GM04504 (cell line): ENCODE data around the gene PSEN1.

Experiments
- DNase-seq: peaks from one replicate; pipeline ENCODE4 v3.0.0-alpha.2; 2012; ENCODE audit warnings: low read depth

PSEN1 gene

GRCh38 chr14:73220634-73221033 is 84.3 kb downstream of the PSEN1 start:
- DNase-seq: no peak

DNA sequence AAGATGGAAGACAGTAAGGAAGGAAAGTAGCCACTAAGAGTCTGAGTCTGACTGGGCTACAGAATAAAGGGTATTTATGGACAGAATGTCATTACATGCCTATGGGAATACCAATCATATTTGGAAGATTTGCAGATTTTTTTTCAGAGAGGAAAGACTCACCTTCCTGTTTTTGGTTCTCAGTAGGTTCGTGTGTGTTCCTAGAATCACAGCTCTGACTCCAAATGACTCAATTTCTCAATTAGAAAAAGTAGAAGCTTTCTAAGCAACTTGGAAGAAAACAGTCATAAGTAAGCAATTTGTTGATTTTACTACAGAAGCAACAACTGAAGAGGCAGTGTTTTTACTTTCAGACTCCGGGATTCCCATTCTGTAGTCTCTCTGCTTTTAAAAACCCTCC is 85.6 kb downstream of the PSEN1 start:
- DNase-seq: no peak

DNA sequence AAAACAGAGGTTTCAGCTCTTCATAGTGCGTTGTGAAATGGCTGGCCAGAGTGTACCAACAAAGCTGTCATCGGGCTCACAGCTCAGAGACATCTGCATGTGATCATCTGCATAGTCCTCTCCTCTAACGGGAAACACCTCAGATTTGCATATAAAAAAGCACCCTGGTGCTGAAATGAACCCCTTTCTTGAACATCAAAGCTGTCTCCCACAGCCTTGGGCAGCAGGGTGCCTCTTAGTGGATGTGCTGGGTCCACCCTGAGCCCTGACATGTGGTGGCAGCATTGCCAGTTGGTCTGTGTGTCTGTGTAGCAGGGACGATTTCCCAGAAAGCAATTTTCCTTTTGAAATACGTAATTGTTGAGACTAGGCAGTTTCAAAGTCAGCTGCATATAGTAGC is 86.7 kb downstream of the PSEN1 start:
- DNase-seq: peak; percentile 24

DNA sequence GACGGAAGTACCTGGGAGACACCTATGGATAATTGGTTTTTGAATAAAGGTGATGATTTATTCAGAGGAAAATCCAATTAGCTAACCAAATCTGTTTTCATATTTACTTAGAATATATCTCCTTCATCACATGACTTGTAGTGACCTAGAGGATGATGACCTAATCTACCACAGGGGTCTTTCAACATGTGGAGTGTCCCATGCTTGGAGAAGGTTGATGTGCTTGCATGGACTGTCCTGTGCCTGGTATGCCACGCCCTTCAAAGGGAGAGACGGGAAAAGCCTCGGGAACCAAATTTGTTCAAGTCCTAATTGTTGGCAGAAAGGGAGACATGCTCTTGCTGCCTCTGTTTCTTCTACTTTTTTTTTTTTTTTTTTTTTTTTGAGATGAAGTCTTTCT is 89.2 kb downstream of the PSEN1 start:
- DNase-seq: no peak

DNA sequence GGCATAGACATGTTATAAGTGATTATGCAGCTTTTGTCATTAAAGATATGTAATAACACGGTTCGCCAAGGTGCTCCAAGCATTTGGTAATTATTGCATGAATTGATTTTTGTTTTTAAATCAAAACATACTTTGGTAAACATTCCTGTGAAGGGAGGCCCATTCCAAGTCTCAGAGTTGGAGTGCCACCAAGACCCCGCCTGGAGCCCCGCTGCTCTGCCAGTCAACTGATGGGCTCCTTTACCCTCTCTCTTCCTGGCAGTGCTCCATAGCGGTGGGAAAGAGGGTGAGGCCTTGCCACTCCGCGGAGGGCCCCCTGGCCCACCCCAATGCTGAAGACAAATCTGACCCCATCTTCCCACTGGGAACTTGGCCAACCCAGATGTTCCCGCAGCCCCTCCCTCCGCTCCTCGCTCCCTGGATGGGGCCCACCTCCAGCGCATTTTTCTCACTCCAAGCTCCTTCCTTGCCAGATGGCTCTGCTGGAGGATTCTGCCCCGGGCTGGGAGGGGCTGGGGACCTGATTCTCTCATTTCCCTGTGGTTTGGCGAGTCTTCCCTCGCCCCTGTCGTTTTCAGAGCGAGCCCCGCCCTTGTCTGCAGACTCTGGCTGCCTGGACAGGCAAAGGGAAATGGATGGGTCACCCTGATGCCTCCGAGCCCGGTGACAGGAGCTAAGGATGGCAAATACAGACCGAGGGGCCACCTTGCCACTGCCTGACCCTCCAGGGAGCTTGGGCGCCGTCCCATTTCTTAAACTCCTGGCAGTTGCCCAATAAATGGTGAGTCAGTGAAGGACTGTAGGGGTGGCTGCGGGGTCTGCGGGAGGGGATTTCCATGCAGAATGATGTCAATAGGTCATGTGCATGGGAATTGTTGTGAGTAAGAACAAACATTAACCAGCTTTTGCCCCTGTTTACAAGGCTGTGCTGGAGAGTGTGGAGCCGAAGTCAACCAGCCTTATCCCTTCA is 91.8 kb downstream of the PSEN1 start:
- DNase-seq: peak; percentile 65

- DNase-seq: no peak
These were observed 93.7 kb downstream of the PSEN1 start for GRCh38 chr14:73230051-73230450.

- no peak for DNase-seq
These were observed 95.9 kb downstream of the PSEN1 start for GRCh38 chr14:73231981-73232851.

- DNase-seq: no peak
These were observed 96.7 kb downstream of the PSEN1 start for GRCh38 chr14:73232984-73233383.

- DNase-seq: no peak
These were observed 97.3 kb downstream of the PSEN1 start for GRCh38 chr14:73233564-73233963.

DNA sequence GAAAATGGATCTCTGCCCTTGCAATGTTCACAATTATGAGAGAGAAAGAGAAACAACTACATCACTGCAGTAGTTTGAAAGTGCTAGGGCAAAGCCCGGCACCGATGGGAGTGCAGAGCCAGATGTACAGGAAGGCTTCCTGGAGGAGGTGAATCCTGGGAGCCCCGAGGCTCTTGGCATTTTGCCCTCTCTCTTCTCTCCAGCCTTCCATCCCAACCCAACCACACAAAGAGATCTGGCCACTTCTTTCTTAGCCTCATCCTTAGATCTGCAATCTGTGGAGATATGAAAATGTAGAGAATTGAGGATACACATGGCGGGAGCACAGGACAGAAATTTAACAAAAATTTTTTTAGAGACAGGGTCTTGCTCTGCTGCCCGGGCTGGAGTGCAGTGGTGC is 97.7 kb downstream of the PSEN1 start:
- no peak for DNase-seq

DNA sequence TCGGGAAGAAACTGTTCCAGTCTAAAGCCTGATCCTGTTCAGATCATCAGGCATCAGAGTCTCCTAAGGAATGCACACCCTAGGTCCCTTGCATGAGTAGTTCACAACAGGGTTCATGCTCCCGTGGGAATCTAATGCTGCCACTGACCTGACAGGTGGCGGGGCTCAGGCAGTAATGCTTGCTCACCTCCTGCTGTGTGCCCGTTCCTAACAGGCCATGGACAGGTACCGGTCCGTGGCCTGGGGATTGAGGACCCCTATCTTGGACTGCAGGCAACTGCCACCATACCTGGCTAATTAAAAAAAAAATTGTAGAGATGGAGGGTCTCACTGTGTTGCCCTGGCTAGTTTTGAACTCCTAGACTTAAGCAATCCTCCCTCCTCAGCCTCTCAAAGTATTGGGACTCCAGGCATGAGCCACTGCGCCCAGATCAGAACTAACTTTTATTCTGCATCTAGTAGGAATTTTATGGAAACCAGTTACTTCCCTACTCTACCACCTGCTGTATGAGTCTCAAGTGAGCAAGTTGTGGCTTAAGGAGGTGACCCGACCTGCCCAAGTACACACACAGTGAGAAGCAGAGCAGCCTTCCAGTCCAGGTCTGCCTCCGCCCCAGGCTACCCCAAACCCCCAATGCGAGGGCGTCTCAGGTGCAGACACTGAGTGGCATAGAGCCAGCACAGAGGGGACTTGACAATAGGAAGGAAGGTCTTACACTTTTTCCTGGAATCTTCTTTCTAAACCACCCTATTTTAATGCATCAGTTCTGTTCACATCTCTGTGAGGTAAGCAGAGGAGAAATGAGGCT is 98.5 kb downstream of the PSEN1 start:
- no peak for DNase-seq

DNA sequence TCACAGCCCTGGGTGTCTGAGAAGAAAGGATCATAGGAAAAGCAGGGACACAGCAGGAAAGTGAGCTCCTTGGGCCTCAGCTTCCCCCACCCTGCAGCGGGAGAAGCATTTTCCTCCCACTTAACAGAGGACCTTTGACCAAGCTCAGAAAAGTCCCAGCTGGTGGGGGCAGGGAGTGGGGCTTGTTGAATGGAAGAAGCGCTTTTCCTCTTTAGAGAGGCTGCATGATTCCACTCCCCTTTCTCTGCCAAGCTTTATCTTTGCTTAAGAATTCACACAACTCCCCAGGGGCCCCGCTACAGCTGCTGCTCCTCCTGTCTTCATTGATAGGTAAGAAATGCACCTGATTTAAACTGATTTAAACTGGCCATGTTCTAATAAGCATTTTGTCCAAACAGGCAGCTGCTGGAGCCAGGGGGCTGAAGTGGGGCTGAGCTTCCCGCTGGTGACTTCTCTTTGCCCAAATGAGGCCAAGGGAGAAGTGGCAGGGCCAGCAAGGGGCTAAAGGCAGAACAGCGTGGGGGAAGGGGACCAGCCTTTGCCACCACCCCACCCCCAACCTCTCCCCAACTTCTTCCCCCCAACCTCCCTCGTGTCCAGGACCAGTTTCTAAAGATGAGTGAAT is 99.3 kb downstream of the PSEN1 start:
- DNase-seq: no peak

DNA sequence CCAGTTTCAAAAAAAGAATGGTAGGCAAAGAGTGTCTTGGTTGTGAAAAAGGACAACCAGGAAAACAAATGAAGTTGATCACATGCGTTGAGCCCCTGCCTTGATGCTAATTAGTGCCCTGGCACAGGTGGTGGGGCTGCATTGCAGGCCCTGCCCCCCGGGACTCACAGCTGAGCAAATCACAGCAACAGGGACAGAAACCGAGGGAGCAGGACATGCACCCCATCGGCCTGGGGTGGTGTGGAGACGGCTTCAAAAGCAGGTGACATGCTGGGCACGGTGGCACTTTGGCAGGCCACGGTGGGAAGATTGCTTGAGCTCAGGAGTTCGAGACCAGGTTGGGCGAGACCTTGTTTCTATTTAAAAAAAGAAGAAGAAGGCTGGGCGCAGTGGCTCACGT is 99.8 kb downstream of the PSEN1 start:
- DNase-seq: no peak

GRCh38 chr14:73236752-73237218 is 100.5 kb downstream of the PSEN1 start:
- DNase-seq: no peak

DNA sequence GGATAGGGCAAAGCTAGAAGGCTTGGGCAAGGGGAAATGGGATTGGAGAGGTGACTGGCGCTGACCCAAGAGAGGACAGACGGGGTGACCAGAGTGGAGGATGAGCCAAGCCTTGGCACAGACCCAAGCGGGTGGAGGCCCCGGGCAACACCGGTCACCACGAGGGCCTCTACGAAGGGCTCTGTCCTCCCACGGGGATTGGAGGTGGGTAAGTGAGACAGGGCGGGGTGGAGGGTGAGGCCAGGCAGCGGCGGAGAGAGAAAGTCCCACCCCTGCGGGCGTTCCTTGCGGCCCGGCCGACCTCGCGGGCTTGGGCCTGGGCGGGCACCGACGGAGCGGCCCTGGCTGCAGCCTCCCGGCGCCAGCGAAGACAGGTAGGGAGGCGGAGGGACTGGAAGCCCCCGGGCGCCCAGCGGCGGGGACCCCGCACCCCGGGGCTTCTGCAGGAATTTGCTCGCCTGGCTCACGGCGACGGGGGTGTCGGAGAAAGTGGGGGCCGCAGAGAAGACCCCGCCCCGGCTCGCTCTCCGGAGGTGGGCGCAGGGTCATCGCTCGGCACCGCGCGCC is 101.0 kb downstream of the PSEN1 start, which contains the start of gene PAPLN:
PAPLN (plus strand) TSS at position 288 of the 567 bp plus-strand sequence. CDS start 2,273 bp downstream, outside the sequence.
- no peak for DNase-seq

- DNase-seq: no peak
These were observed 101.6 kb downstream of the PSEN1 start for GRCh38 chr14:73237786-73238423.

DNA sequence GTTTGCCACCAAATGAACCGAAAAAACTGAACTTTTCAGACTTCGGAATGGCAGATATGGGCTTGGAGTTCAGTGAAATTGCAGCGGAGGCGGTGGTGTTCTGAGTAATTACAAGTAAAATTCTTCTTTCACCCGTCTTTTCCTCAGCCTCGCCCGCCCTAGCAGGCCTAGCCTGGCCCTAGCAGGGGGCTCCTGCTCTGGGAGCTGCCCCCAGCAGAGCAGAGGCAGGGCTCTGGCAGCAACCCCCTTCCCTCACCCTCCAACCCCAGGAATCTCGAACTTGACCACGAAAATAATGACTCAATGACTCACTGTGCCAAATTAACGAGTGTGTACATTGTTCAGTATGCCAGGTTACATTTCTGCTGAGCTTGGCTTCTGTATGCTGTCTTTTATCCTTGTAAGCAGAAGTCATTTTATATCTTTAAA is 102.1 kb downstream of the PSEN1 start:
- peak; percentile 26 for DNase-seq

DNA sequence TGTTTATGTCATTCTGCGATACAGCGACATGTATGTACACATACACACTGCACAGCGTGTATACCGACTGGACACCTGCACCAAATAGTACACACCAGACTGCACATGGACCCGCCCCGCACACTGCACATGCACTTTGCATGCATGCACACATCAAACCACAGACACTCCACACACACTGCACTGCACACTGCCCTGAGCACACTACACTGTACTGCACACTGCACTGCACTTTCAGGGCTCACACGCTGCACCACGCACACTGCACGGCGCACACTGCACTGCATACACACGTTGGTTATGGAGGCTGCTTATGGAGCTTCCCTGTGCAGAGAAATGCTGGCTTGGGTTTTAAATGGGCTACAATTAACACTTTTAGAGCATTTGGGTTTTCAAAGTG is 102.6 kb downstream of the PSEN1 start:
- DNase-seq: no peak

DNA sequence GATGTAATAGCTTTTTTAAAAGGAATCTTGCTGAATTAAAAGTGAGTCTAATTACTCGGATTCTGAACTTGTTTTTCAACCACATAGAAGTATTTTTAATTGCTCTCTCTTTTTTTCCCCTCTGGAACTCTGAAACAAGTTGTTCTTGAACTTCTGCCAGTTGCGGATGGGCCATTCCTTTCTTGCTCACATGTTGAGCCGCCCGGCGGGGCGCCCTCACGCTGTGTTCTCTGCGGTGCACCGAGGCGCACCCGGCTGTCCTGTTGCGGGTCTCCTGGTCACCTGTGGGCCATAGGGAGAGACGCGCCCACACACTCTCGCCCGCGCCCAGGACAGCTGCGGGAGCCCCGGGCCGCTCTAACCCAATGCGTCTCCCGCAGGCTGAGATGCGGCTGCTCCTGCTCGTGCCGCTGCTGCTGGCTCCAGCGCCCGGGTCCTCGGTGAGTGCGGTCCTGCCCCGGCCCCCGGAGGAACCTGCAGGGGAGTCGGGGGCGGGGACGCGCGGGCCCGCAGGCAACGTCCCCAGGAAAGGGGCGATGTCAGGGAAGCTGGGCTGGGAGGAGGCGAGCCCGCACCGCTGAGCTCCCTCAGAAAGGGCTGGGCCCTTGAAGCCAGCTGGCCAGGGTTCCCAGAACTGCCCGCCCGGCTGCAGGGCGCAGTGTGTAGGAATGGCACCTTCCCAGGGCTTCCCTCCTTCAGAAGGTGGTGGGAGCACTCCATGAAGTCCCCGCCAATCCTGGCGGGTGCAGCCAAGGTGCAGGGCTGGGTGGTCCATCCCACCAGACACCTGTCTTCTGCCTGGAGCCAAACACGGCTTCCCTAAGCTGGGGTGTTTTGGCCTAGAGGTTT is 103.3 kb downstream of the PSEN1 start:
- no peak for DNase-seq
